Effector CD8-positive, alpha-beta T cell (primary cell): Measurements from ENCODE around the gene TRAF1.
A peak's percentile ranks its signal among the peaks of the same experiment; 100 is the strongest.

Experiments
- DNase-seq: peaks from one replicate; lab custom pipeline; 2025; lab: John Stamatoyannopoulos, UW

TRAF1 gene

DNA sequence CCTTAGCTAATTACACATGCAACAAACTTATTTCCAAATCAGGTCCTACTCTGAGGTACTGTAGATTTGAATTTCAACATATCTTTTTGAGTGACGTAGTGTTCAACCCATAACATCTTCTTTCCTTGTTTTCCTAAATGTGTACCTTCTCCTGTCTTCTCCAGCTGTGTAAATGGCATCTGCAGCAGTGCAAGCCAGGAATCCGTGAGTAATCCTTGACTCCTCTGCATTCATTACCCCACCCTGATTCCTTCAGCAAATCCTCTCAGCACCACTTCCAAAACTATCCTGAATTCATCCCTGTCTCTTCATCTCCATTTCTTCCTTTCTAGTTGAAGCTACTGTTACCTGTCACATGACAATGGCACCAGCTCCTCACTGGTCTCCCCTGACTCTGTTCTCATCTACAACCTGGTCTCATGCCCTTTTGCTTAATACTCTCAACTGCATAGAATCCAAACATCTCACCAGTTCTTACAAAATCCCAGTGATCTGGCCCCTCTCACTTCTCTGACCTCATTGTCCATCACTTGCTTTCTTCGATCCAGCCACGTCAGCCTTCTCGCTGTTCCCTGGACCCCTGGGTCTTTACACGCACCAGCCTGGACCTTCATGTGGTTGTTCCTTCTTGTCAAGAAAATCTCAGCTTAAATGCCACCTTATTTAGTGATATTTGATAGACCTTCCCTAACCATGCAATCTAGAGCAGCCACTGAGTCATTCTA, 14.6 kb upstream of the TRAF1 start:
- no peak for DNase-seq

DNA sequence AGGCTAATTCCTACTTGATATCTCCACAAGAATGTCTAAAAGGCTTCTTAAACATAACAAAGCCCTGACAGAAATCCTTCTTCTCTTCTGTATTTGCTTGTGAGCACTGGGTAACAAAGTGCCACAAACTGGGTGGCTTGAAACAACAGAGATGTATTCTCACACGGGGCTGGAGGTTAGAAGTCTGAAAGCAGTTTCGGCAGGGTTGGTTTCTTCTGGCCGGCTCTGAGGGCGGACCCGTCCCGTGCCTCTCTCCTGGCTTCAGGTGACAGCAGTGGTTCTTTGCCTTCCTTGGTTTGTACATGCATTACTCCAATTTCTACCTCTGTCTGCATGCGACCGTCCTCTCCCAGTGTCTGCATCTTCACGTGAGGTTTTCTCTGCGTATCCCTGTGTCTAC, 14.0 kb upstream of the TRAF1 start:
- DNase-seq, result no peak

DNA sequence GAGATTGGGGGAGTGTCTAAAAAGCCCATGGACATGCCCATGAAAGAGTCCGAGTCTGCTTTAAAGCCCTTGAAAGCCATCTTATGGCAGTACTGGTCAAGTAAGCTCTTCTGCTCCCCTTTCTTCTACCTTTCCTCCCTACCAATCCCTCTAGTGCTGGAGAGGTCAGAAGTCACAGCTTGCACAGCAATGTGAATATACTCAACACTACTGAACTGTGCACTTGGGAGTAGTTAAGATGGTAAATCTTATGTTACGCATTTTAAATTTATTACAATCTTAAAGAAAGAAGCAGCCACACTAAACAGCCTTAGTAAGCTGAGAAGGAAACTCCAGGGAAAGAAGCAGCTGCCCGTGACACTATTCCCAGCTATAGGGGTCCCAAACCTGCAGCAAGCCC, 12.3 kb upstream of the TRAF1 start:
- DNase-seq, result no peak

DNA sequence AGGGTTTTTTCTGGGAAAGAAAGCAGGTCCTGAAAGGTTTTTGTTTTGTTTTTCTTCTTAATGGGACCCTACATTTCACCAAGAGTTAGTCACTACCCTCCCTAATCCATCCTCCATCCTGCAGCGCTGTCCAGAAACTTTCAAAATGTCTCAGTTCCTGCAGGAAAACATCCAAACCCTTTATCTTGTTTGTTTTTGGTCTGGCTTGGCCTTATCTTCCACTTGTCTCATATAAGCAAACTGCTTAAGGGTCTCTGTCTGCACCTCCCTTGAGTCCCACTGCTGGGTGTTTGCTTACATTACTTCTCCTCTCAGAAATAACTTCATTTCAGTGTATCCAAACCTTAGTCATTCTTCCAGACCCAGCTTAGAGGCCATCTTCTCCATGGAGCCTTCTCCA, 11.0 kb upstream of the TRAF1 start:
- no peak for DNase-seq

DNA sequence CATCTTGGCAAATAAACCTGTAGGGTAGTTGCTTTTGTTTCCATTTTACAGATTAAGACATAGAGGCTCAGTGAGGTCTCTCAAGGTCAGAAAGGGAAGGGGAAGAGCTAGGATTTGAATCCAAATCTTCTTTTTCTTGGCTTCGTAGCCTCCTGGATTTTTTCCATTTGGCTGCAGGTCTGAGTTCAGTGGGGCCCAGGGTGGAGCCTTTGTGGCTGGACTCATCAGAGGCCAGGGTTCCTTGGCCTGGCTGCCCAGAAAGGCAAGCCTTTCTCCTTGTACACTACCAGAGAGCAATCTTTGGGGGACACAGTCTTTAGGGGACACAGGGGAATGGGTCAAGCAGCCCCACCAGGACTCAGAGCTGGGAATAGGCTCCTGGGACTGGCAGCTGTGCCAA, 10.5 kb upstream of the TRAF1 start:
- no peak for DNase-seq

DNA sequence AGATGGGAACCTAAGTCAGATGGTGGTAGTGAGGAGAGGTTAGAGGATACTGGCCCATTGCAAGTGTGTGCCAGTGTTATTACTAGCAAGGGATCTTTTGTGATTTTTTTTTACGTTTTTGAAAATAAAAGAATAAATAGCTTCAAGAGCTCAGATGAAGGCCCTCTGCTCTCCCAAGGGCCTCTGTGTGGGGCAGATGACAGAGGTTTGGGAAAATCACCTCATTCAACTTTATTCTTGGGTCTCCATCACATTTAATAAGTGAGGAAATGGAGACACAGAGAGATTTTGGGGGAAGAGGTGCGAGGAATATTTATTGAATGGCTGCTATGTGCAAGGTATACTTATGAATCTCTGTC, 10.1 kb upstream of the TRAF1 start:
- DNase-seq, result no peak

DNA sequence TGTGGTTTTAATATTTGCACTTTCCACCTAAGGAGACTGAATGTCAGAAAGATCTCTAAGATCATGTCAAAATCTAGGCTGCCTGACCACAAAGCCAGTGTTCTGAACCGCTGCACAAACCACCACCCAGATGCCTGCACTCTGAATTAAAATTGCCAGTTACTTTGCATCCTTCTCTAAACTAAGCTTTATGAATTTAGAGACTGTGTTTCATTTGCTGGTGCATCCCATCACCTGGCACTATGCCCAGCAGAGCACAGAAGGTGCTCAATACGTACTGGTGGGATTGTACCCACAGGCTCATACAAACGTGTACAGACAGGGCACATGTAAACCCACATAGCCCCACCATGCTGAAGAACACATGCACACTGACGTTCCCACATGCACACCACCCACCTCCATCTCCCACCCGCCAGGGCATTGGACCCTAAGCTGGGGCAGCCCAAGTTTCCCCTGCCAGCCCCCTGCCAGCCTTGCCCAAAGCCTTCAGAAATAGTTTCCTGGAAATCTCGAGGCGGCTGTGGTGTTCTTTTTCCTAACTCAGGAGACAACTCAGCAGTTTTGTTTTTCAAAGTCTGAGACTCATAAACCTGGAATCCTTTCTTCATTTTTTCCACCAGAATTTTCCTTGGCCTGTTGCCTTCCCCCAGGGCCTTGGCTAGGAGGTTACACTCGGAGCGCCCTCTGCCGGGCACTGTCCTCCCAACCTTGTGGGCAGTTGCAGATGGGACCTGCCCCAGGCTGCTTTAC, 9.6 kb upstream of the TRAF1 start:
- DNase-seq, result peak; percentile 79

DNA sequence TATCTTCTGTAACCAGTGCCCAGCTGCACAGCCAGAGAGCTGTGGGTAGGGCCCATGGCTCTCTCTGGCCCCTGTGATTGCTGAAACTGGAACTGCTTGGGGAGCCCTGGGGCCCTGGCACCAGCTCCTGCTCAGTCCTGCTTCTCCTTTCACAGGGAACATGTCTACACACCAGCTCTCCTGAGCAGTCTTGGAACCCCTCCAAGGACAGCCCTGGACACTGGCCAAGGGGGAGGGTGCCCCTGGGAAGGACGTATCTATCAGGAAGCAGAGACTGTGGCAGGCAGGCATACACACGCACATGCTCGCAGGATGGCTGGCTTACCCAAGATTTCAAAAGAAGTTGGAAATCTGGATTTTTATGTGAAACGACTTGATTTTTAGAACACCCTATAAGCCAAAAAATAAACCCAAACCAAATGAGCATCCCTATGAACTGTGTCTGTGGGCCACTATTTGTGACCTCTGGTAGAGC, 8.8 kb upstream of the TRAF1 start:
- no peak for DNase-seq

DNA sequence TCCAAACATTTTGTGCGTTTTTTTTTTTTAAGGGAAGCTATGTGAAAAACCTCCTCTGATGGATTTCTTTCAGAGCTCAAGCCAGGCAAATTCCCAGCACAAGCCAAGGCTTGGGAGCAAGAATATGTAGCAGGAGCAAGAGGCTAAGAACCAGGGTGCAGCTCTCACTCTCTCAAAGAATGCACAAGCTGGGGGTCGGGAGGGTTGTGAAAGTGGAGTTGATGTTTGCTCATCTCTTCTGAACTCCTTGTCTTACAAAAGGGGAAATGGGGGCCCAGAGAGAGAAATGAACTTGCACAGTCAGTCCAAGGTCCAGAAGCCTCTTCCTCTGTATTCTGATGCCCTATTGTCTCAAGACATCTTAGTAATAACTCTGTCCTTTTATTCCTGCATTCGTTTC, 7.7 kb upstream of the TRAF1 start:
- no peak for DNase-seq

DNA sequence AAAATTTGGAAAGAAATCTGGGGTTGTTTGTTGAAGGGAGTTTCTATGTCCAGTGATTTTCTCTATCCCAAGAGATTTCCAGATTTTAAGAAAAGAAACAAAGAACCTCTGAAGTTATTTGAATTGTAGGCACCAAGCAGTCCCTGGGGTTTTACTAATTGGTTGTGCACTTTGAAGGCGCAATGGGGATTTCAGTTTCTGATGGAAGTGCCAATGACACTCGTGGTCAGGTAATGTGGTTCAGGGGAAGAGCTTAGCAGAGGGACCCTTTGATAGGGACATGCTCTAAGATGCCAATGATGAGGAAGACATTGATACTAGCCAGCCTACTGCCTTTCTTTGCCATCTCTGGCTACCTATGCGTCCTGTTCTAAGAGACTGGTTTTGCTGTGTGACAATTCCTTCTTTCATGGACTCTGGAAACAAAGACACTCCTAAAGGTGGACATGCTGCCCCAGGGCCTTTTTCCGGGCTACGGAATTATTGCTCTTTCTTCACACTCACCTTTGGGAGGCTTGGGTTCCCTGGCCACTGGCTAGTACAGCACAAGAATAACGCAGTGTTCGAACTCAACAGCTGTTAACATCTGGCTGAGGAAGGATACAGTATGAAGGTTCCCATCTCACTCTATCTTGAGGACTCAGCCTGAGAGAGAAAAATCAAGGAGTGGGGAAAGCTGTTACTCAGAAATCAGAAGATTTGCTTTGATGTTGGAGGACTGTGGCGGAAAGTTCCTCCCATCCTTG, 6.9 kb upstream of the TRAF1 start:
- DNase-seq, result no peak

DNA sequence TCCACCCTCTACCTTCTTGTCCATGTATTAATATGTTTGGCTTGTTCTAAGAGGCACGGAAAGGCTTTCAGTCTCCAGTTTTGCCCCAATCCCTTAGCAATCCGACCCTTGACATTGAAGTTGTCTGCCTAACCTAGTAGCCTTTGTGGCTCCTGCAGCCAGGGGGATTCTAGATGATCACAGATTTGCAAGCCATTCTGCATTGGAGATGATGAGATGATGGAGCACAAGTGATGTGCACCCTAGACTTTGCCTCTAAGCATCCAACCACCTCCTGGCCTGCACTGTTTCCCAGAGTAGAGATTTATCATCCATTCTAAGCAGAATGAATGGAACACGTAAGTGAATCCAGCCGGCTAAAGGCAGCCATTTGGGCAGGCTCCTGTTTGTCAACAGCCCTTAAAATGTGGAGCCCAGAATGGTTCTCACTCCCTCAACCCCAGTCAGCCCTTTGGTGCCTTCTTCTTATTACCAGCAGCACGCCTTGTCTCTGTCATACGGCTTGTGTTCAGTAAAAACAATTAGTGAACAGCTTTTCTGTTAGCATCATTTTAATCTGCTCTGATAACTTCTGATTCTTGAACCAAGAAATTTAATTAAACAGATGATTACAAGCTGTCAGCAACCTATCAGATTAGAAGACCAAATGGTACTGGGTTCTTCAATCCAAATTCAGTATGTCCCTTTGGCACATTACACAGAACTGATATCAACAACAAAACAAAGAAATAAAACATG, 5.7 kb upstream of the TRAF1 start:
- DNase-seq, result no peak

DNA sequence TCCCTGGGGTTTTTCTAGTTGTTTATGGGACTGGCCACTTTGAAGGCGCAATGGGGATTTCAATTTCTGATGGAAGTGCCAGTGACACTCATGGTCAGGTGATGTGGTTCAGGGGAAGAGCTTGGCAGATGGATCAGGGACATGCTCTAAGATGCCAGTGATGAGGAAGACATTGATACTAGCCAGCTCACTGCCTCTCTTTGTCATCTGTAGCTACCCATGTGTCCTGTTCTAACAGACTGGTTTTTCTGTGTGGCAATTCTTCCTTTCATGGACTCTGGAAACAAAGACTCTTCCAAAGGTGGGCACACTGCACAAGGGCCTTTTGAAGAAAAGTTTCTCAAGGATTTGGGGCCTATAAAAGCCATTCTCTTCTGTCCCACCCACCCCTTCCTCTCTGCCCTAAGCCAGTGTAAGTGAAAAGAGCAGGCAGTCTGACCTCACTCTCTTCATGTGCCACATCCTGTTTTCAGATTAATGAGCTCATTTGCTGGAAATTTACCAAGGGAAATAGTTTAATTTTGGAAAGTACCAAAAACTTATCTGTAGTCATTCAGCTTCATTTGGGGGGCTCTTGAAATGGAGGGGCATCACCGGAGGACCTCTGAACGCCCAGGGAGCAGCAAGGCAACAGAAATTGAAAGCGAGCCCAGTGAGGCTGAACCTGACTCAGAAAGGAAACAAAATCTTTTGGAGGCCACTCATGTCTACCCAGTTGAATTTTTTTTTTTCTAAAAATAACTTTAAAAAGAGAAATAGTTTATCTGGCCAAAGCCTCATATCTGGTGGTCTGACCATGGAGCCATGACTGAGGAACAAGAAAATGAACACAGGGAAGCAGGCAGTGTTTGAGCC, 4.9 kb upstream of the TRAF1 start:
- peak; percentile 38 for DNase-seq

DNA sequence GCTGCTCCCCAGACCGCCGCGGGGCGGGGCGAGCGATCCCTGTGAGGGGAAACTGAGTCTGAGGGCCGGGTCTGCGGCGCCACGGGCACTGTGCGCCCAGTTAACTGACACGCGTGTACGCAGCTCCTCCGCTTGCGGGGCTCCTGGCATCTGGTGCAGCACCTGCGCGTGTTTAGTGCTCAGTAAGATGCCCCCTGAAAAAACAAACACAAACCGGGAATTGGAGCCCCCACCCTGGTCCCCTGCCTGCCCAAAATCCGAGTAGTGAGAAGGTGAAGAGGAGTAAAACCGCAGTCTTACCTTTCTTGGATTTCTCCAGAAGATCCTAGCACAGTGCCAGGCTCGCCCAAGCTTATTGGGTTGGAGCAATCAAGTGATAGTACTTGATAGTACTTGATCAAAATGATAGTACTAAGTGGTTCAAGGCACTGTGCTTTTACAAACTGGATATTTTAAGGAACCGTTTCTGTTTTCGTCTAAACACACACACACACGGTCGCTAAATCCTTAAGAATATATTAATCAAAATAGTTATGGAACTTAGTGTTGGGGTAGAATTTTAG, 2.7 kb upstream of the TRAF1 start:
- no peak for DNase-seq

DNA sequence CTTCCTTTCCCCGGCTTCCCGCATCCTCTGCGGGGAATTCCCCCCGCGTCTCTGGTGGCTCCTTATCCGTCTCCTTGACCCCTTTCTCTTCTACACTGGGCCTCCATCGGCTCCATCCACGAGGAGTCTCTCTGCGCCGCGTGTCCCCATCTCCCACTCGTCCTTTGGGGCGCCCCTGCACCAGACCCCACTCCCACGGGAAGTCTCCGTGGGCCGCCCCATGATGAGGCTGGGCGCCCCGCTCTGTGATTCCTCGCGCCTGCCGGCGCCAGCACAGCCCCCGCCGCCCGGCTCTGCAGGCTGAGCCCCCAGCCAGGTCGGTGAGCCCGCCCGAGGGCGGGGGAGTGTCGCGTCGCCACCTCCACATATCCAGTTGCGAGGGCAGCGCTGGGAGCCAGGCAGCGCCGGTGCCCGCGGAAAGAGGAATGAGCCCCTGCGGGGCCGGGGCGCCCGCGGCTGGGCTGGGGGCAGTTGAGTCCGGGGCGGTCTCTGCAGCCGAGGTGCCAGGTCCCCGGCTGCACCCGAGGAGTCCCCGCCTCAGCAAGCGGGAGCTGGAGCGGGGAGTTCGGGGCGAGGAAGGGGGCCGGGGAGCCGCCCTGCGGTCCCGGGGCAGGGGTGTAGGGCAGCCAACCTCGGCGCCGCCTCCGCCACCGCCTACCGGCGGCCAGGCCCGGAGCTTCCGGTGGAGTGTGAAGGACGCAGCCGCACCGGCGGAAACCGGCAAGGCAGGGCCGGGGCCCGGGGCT, 2.1 kb upstream of the TRAF1 start:
- peak; percentile 32 for DNase-seq

DNA sequence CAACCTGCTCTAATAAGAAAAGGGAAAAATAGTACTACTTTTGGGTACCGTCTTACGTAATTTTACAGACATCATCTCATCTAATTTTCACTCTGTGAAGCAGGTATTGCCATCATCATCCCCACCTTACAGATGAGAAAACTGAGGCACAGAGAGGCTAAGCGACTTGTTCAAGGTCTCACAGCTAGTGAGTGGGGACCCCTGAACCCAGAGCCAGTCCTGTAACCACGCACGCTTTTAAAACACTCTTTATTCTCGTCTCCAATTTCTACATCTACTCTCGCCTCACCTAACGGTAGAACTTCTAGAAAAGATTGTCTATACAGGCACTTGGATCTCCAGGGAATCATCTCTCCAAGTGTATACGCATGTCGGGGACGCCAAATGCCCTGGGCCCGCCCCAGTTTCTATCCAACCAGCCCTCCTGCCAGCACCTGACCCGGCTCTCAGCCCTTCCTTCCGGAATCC, 1.5 kb upstream of the TRAF1 start:
- DNase-seq, result no peak

DNA sequence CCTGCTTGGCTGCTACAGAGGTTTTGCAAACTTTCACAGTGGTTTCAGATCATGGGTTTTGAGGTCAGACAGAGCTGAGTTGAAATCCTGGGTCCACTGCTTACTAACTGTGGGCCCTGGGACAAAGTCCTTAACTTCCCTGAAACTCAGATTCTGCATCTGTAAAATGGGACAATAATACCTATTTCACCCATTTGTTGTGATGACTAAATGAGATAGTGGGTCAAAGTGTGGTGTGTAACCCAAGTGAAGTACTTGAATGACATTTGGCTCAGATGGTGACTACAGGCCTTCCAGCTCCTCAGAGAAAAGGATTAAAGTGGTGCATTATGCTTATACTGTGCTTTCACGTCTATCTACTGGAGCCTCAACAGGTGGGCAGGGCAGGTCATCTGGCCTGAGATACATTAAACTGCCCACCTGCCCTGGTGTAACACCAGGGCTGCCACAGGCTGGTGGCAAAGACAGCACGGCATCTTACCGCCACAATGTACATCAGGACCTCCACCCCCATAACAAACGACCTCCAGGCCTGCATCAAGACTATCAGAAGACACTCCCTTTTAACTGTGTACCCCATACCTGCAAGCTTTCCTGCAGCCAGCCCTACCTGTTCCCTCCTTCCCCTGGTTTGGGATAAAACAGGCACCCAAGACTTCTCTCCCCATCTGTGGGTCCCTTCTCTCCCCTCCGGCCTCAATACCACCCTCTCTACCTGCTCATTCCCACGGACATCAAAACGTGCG, 846 bp upstream of the TRAF1 start:
- DNase-seq, result no peak

DNA sequence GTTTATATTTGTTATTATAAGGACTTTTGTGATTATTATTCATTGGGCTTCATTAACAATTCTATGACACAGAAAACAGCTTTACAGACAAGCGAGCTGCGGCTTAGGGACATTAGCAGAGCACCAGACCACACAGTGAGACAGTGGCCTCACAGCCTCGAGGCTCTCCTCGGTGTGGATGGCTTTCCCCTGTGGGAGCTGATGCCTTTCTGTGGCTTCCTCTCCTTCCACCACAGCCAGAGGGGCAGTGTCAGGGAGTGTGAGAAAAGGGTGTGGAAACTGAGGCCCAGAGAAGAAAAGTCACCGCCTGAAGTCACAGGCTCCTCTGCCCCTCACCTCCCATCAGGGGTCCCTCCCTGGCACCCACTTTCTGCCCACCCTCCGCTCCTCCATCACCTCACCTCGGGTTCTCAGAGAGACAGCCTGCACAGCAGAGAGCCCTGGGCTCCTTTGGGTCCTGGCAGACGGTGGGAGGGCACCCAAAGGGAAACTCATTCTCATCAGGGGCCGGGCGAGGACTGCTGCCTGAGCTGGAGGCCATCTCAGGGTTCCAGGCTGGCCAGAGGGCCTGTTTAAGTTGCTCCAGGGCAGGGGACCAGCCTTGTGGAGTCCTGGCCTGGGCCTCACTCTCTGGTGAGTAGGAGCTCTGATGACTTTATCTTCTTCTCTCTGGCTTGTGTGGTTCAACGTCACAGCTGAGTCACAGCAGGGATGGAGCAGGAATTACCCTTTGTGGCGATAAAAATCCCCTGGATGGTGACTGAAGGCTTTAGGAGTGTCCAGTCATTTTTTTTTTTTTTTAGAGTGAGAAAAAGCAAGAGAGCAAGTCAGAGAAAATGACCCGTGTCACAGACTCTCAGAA, 830 bp downstream of the TRAF1 start:
- peak; percentile 50 for DNase-seq
